Loucy (cell line): ENCODE results near the gene STX11.

Experiments used
- H2AFZ ChIP-seq: fragments of 200-600 bp; sonication (generic); 2 replicates; pipeline ENCODE4 v1.6.0; 2016; ENCODE audit warnings: antibody characterized with exemption, mild to moderate bottlenecking, low read length, moderate library complexity
- H3F3A ChIP-seq: fragments of 200-600 bp; 2 replicates; pipeline ENCODE4 v1.6.0; 2016; ENCODE audit warnings: antibody characterized with exemption, low read depth, mild to moderate bottlenecking
- H3K27me3 ChIP-seq: fragments of 200-600 bp; sonication (generic); 2 replicates; pipeline ENCODE4 v1.6.1; 2014; ENCODE audit warnings: low read length, mild to moderate bottlenecking; ENCODE audit not compliant: insufficient read depth, poor library complexity, severe bottlenecking
- H3K36me3 ChIP-seq: fragments of 200-600 bp; sonication (generic); 2 replicates; pipeline ENCODE4 v1.6.1; 2016; ENCODE audit warnings: low read length; ENCODE audit not compliant: insufficient read depth
- H3K4me1 ChIP-seq: fragments of 200-600 bp; sonication (generic); 2 replicates; pipeline ENCODE4 v1.5.1; 2014; ENCODE audit warnings: low read length, mild to moderate bottlenecking; ENCODE audit not compliant: insufficient read depth, poor library complexity, severe bottlenecking
- H3K4me2 ChIP-seq: fragments of 200-600 bp; sonication (generic); 2 replicates; pipeline ENCODE4 v1.6.0; 2014; ENCODE audit warnings: antibody characterized with exemption, low read length, low read depth, mild to moderate bottlenecking; ENCODE audit not compliant: poor library complexity, severe bottlenecking
- H3K4me3 ChIP-seq: fragments of 200-600 bp; sonication (generic); 2 replicates; pipeline ENCODE4 v1.5.1; 2014; ENCODE audit warnings: low read length, mild to moderate bottlenecking, mixed read lengths; ENCODE audit not compliant: poor library complexity, severe bottlenecking
- H3K79me2 ChIP-seq: fragments of 200-600 bp; sonication (generic); 2 replicates; pipeline ENCODE4 v1.6.1; 2014; ENCODE audit warnings: low read length; ENCODE audit not compliant: insufficient read depth
- H3K9ac ChIP-seq: fragments of 200-600 bp; sonication (generic); 2 replicates; pipeline ENCODE4 v1.6.0; 2014; ENCODE audit warnings: mild to moderate bottlenecking, low read depth, low read length, moderate library complexity; ENCODE audit not compliant: poor library complexity, severe bottlenecking
- H3K9me2 ChIP-seq: fragments of 200-600 bp; sonication (generic); replicated peaks from 2 replicates; pipeline ENCODE4 v1.6.1; 2016; ENCODE audit warnings: low read depth, low read length, mixed read lengths
- H3K9me3 ChIP-seq: fragments of 200-600 bp; sonication (generic); 2 replicates; pipeline ENCODE4 v1.6.1; 2014; ENCODE audit warnings: mild to moderate bottlenecking, antibody characterized with exemption, low read length, low read depth; ENCODE audit not compliant: insufficient read depth
- H4K20me1 ChIP-seq: fragments of 200-600 bp; sonication (generic); 2 replicates; pipeline ENCODE4 v1.6.0; 2014; ENCODE audit warnings: antibody characterized with exemption, low read length, mild to moderate bottlenecking; ENCODE audit not compliant: insufficient read depth, poor library complexity, severe bottlenecking
- EZH2phosphoT487 ChIP-seq: fragments of 200-600 bp; IDR thresholded peaks from 2 replicates; pipeline ENCODE4 v1.6.1; 2018; ENCODE audit warnings: antibody characterized with exemption, mild to moderate bottlenecking, moderate library complexity, borderline replicate concordance
- TF ChIP-seq, protein P1 (sequence below): fragments of 200-600 bp; sonication (generic); conservative IDR thresholded peaks from 2 replicates; pipeline ENCODE4 v1.5.1; 2014; ENCODE audit warnings: mild to moderate bottlenecking, antibody characterized with exemption, low read length

STX11 gene

GRCh38 chr6:144217797-144218196 is 67.5 kb downstream of the STX11 start:
- no peak overlapping the region for H3K9ac ChIP-seq
- H3K27me3 ChIP-seq = no peaks in the 10 kb centered on the region
- H2AFZ ChIP-seq = no peak overlapping the region
- no peaks in the 10 kb centered on the region for H3F3A ChIP-seq
- H3K4me2 ChIP-seq = no peak overlapping the region
- peaks cover 9% of the 10 kb centered on the region for H3K4me1 ChIP-seq
- TF ChIP-seq EZH2phosphoT487 = no peak
- TF ChIP-seq, protein P1, sequence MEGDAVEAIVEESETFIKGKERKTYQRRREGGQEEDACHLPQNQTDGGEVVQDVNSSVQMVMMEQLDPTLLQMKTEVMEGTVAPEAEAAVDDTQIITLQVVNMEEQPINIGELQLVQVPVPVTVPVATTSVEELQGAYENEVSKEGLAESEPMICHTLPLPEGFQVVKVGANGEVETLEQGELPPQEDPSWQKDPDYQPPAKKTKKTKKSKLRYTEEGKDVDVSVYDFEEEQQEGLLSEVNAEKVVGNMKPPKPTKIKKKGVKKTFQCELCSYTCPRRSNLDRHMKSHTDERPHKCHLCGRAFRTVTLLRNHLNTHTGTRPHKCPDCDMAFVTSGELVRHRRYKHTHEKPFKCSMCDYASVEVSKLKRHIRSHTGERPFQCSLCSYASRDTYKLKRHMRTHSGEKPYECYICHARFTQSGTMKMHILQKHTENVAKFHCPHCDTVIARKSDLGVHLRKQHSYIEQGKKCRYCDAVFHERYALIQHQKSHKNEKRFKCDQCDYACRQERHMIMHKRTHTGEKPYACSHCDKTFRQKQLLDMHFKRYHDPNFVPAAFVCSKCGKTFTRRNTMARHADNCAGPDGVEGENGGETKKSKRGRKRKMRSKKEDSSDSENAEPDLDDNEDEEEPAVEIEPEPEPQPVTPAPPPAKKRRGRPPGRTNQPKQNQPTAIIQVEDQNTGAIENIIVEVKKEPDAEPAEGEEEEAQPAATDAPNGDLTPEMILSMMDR = no peak
- H3K4me3 ChIP-seq = no peak overlapping the region
- H3K79me2 ChIP-seq = no peaks in the 10 kb centered on the region
- no peaks in the 10 kb centered on the region for H3K9me2 ChIP-seq
- H3K36me3 ChIP-seq = no peaks in the 10 kb centered on the region
- H3K9me3 ChIP-seq = no peaks in the 10 kb centered on the region
- no peaks in the 10 kb centered on the region for H4K20me1 ChIP-seq

DNA sequence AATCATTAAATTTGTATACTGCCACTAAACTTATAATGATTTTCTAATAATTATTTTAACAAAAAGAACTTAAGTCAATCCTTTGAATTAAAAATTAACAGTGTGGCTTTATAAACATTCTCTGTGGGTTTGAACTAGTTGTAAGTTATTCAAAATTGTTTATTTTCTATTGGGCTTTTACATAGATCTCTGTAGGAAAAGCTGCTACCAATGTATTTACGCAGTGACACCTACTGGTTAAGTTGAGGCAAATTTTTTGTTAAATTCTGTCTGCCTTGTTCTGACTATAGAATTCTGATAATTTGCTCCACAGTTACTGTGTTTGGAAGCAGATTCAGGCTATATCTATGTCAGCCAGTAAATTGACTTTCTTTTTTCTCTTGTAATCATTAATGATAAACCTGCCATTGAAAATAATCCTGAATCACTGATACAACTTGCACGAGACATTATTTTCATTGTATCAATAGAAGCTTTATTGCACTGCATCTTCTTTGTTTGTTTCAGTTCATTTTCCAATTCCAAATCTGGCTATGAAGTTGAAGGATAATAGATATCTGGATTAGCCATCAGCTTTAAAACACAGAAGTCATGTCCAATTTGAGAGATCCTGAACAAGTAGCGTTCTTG is 68.9 kb downstream of the STX11 start:
- no peak overlapping the region for H3K9ac ChIP-seq
- H3K9me3 ChIP-seq = no peaks in the 10 kb centered on the region
- H3K4me3 ChIP-seq = no peak overlapping the region
- H3K79me2 ChIP-seq = no peaks in the 10 kb centered on the region
- no peaks in the 10 kb centered on the region for H3K27me3 ChIP-seq
- no peaks in the 10 kb centered on the region for H3K36me3 ChIP-seq
- H2AFZ ChIP-seq = no peak overlapping the region
- no peaks in the 10 kb centered on the region for H3F3A ChIP-seq
- H3K9me2 ChIP-seq = no peaks in the 10 kb centered on the region
- TF ChIP-seq, protein P1 = peak; percentile 80
- TF ChIP-seq EZH2phosphoT487 = no peak
- no peaks in the 10 kb centered on the region for H4K20me1 ChIP-seq
- no peak overlapping the region for H3K4me2 ChIP-seq
- peaks cover 9% of the 10 kb centered on the region for H3K4me1 ChIP-seq

DNA sequence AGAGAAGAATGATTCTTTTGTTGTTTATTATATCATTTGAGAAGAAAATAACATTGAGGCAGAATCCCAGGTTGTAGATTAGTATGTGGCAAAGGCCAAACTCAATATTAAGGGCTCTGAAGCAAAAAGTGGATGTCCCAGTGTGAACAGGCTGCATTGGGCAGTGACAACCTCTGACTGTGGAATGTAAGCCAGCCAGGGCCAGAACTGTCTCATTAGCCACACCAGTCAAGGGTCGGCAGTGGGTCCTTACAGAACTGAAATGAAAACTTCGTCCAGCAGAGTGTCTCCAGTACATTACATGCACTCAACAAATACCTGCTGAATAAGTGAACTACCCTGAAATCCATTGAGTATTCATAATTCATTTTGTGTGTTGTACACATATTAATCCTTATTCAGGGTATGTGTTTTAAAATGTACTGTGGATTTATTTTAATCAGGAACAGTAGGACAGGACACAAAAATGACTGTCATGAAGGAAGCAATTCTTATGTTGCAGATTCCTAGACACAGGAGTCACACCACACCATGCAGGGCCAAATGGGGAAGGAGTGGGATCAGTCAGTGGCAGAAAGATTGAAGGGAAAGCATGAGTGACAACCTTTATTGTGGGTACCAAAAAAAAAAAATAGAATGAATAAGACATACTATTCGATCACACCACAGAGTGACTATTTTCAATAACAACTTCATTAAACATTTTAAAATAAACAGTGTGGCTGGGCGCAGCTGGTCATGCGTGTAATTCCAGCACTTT is 69.9 kb downstream of the STX11 start:
- Histone ChIP-seq H3K4me2 (no peak overlapping the region), H2AFZ (no peak overlapping the region), H4K20me1 (no peaks in the 10 kb centered on the region), H3K36me3 (no peaks in the 10 kb centered on the region), H3F3A (no peaks in the 10 kb centered on the region), H3K9me3 (no peaks in the 10 kb centered on the region), H3K4me3 (no peak overlapping the region), H3K4me1 (peaks cover 6% of the 10 kb centered on the region), H3K9me2 (no peaks in the 10 kb centered on the region), H3K79me2 (no peaks in the 10 kb centered on the region), H3K27me3 (no peaks in the 10 kb centered on the region), H3K9ac (no peak overlapping the region)
- TF ChIP-seq, protein P1 = no peak
